ENCODE data around the gene OR4E2. TPM values are rescaled to one million over a fixed set of nuclear protein-coding genes. Genes with fewer than 3 reads are reported as not detected.

Gene OR4E2
- total RNA-seq, 2 experiments from 2014 or later = not detected

DNA sequence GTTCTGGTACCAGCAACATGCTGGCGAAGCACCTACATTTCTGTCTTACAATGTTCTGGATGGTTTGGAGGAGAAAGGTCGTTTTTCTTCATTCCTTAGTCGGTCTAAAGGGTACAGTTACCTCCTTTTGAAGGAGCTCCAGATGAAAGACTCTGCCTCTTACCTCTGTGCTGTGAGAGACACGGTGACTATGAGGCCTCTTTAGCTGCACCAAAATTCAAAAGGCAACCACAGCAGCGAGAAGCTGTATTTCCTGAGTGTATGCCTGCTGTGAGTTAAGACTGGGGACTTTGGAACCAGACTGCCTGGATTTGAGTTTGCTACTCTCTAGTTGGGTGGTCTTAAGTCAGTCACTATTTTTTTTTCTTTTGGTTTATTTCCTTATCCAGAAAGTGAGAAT is 10.2 kb upstream of the OR4E2 start:
- intact Hi-C loops (cut with micrococcal nuclease; ENCODE audit: unreplicated experiment) = no loop called here

DNA sequence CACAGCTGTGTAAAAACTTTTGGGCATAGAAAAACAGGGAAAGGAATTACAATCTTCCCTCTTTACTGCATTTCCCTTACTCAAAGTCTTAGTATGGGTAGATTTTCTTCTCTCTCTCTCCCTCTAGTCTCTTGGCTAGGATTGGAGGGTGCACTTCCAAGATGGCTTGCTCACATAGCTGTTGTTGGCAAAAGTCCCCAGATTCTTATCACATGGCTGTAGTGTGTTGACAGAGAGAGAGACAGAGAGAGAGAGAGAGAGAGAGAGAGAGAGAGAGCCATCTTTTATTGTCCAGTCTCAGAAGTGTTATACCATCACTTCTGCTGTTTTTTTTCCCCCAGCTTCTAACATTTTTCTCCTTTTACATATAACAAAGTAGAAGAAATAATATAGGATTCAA is 6.3 kb upstream of the OR4E2 start:
- H4K20me1 ChIP-seq (ENCODE audit: insufficient read depth, low read length) = no peaks in the 10 kb centered on the region
- H3K4me2 ChIP-seq (ENCODE audit: low read length) = no peak overlapping the region
- TF ChIP-seq CTCF (conservative IDR thresholded peaks at IDR 0.05; ENCODE audit: low read length) (no peak), EZH2phosphoT487 (IDR thresholded peaks at IDR 0.05; ENCODE audit: borderline replicate concordance, low read depth, low read length) (no peak)
- BruUV-seq (replicated peaks) = no TSS peak
- CTCF ChIA-PET (ENCODE audit: unreplicated experiment) = no interaction called here
- H3K4me3 ChIP-seq (ENCODE audit: low read depth, low read length, poor library complexity, severe bottlenecking) = no peak overlapping the region
- no peaks in the 10 kb centered on the region for H3K9me2 ChIP-seq (ENCODE audit: insufficient read depth, low read length)
- no peaks in the 10 kb centered on the region for H3K36me3 ChIP-seq (ENCODE audit: insufficient read depth, low read length)
- POLR2A ChIA-PET = interaction anchor here (0.6 to 1.2 kb wide), 5 partner anchors 8 to 305 kb away, joined by 3 read pairs; no protein-coding TSS in a partner anchor
- H3K27ac ChIP-seq (ENCODE audit: low read depth, low read length, poor library complexity, severe bottlenecking) = no peak overlapping the region
- H3K4me1 ChIP-seq (ENCODE audit: insufficient read depth, low read length, poor library complexity, severe bottlenecking) = no peaks in the 10 kb centered on the region
- H2AFZ ChIP-seq (ENCODE audit: low read length) = no peak overlapping the region
- intact Hi-C loops (cut with micrococcal nuclease; ENCODE audit: unreplicated experiment) = no loop called here
- H3K9me3 ChIP-seq (ENCODE audit: low read length) = no peaks in the 10 kb centered on the region
- DNase-seq (ENCODE audit: low spot score) = no peak
- H3K79me2 ChIP-seq (ENCODE audit: insufficient read depth, low read depth, low read length) = no peaks in the 10 kb centered on the region

More for the DNA sequence above, 10.2 kb upstream of the OR4E2 start:
- ChIA-PET POLR2A (interaction anchor here (0.6 to 1.5 kb wide), 2 partner anchors 9 to 35 kb away, joined by 3 to 4 read pairs; no protein-coding TSS in a partner anchor), CTCF (ENCODE audit: unreplicated experiment) (interaction anchor here (0.7 kb wide), 1 partner anchor 11 kb away, joined by 3 read pairs; the partner anchor contains the start of gene OR4E2)
- Histone ChIP-seq H2AFZ (ENCODE audit: low read length) (no peak overlapping the region), H3K4me2 (ENCODE audit: low read length) (no peak overlapping the region), H3K4me3 (ENCODE audit: low read depth, low read length, poor library complexity, severe bottlenecking) (no peak overlapping the region), H3K4me1 (ENCODE audit: insufficient read depth, low read length, poor library complexity, severe bottlenecking) (no peaks in the 10 kb centered on the region), H3K27ac (ENCODE audit: low read depth, low read length, poor library complexity, severe bottlenecking) (no peak overlapping the region), H3K79me2 (ENCODE audit: insufficient read depth, low read depth, low read length) (no peaks in the 10 kb centered on the region), H3K9me2 (ENCODE audit: insufficient read depth, low read length) (no peaks in the 10 kb centered on the region), H3K9me3 (ENCODE audit: low read length) (no peaks in the 10 kb centered on the region), H3K36me3 (ENCODE audit: insufficient read depth, low read length) (no peaks in the 10 kb centered on the region), H4K20me1 (ENCODE audit: insufficient read depth, low read length) (no peaks in the 10 kb centered on the region)
- TF ChIP-seq EZH2phosphoT487 (IDR thresholded peaks at IDR 0.05; ENCODE audit: borderline replicate concordance, low read depth, low read length) (no peak), CTCF (conservative IDR thresholded peaks at IDR 0.05; ENCODE audit: low read length) (no peak)
- DNase-seq (ENCODE audit: low spot score) = no peak
- BruUV-seq (replicated peaks) = no TSS peak

GRCh38 chr14:21652209-21652808 is 1.3 kb upstream of the OR4E2 start:
- Histone ChIP-seq H3K9me3 (ENCODE audit: low read length) (no peaks in the 10 kb centered on the region), H3K79me2 (ENCODE audit: insufficient read depth, low read depth, low read length) (no peaks in the 10 kb centered on the region), H2AFZ (ENCODE audit: low read length) (no peak overlapping the region), H3K4me3 (ENCODE audit: low read depth, low read length, poor library complexity, severe bottlenecking) (no peak overlapping the region), H4K20me1 (ENCODE audit: insufficient read depth, low read length) (no peaks in the 10 kb centered on the region), H3K4me1 (ENCODE audit: insufficient read depth, low read length, poor library complexity, severe bottlenecking) (no peaks in the 10 kb centered on the region), H3K9me2 (ENCODE audit: insufficient read depth, low read length) (no peaks in the 10 kb centered on the region), H3K36me3 (ENCODE audit: insufficient read depth, low read length) (no peaks in the 10 kb centered on the region), H3K4me2 (ENCODE audit: low read length) (no peak overlapping the region), H3K27ac (ENCODE audit: low read depth, low read length, poor library complexity, severe bottlenecking) (no peak overlapping the region)
- no TSS peak for BruUV-seq (replicated peaks)
- no peak for TF ChIP-seq EZH2phosphoT487 (IDR thresholded peaks at IDR 0.05; ENCODE audit: borderline replicate concordance, low read depth, low read length)
- TF ChIP-seq CTCF (conservative IDR thresholded peaks at IDR 0.05; ENCODE audit: low read length) = no peak
- ChIA-PET CTCF (ENCODE audit: unreplicated experiment) (interaction anchor here (0.5 kb wide), 1 partner anchor 126 kb away, joined by 4 read pairs; the partner anchor contains the start of gene SALL2), POLR2A (interaction anchor here (1.1 to 1.7 kb wide), 3 partner anchors 9 to 23 kb away, joined by 3 to 4 read pairs (median 4); no protein-coding TSS in a partner anchor)
- intact Hi-C loops (cut with micrococcal nuclease; ENCODE audit: unreplicated experiment) = no loop called here
- DNase-seq (ENCODE audit: low spot score) = no peak
